Cardiac muscle cell (in vitro differentiated cells and primary cell): ENCODE results near the gene MSI1. TPM values are rescaled to one million over a fixed set of nuclear protein-coding genes. Genes with fewer than 3 reads are reported as not detected.
"Not testable (repeated sequence)": the region's sequence is repeated elsewhere in the genome, so short reads cannot be mapped to it uniquely, and the experiment has no call there.

ENCODE experiments used
- DNase-seq, 2 donors: peaks; one replicate each; pipeline versions ENCODE4 v3.0.0 to v3.0.0-alpha.2; 2010 to 2017; ENCODE audit warnings: low read depth in 1 of 2, low spot score in 1 of 2
- H3K27ac ChIP-seq: fragments of 200-600 bp; sonication (generic); 2 replicates; pipeline ENCODE4 v1.5.1; 2016
- H3K27me3 ChIP-seq: fragments of 200-600 bp; sonication (generic); 2 replicates; pipeline ENCODE4 v1.6.0; 2016; ENCODE audit warnings: control low read depth
- H3K36me3 ChIP-seq: fragments of 200-600 bp; sonication (generic); 2 replicates; pipeline ENCODE4 v1.5.1; 2016; ENCODE audit warnings: control low read depth
- H3K4me1 ChIP-seq: fragments of 200-600 bp; sonication (generic); 2 replicates; pipeline ENCODE4 v1.8.1; 2017; ENCODE audit warnings: low read depth, mild to moderate bottlenecking, mixed run types
- H3K4me3 ChIP-seq: fragments of 200-600 bp; sonication (generic); 2 replicates; pipeline ENCODE4 v1.5.1; 2016; ENCODE audit warnings: mild to moderate bottlenecking
- H3K9me3 ChIP-seq: fragments of 200-600 bp; sonication (generic); 2 replicates; pipeline ENCODE4 v1.5.1; 2017; ENCODE audit warnings: low read depth, mild to moderate bottlenecking, control low read depth
- CTCF ChIP-seq: IDR thresholded peaks from 2 replicates; pipeline ENCODE4 v1.5.1; 2012; ENCODE audit warnings: low read depth, mild to moderate bottlenecking, low read length
- polyA plus RNA-seq: library from polyadenylated mRNA; unstranded; fragments of >200 nt; fragmentation: Nextera tagmentation; extraction: Ambion mirVana; gene quantifications from 2 replicates; pipeline ENCODE4 v1.2.1, GENCODE V29; 2016
- total RNA-seq: library from RNA; depleted of rRNA; stranded (reverse); fragments of >200 nt; gene quantifications from 2 replicates; pipeline ENCODE4 v1.2.3, GENCODE V29; 2016

Gene MSI1
- total and polyA plus RNA-seq, 2 experiments from 2014 or later, result 26.2 to 28.8 TPM

- Histone ChIP-seq H3K9me3 (no peaks in the 10 kb centered on the region), H3K27ac (no peak overlapping the region), H3K27me3 (no peaks in the 10 kb centered on the region), H3K36me3 (peaks cover 22% of the 10 kb centered on the region), H3K4me3 (no peak overlapping the region), H3K4me1 (no peaks in the 10 kb centered on the region)
- no peak for TF ChIP-seq CTCF
- DNase-seq, result no peak
Observed at GRCh38 chr12:120343039-120343537, 25.9 kb downstream of the MSI1 start.

GRCh38 chr12:120342175-120343038, 26.6 kb downstream of the MSI1 start:
- no peak for DNase-seq
- Histone ChIP-seq H3K9me3 (no peaks in the 10 kb centered on the region), H3K4me3 (no peak overlapping the region), H3K36me3 (peaks cover 22% of the 10 kb centered on the region), H3K4me1 (no peaks in the 10 kb centered on the region), H3K27ac (peak overlapping the region; percentile 26), H3K27me3 (no peaks in the 10 kb centered on the region)
- TF ChIP-seq CTCF, result no peak

GRCh38 chr12:120339256-120339655, 29.7 kb downstream of the MSI1 start:
- no peak overlapping the region for H3K4me3 ChIP-seq
- no peaks in the 10 kb centered on the region for H3K27me3 ChIP-seq
- DNase-seq, result peak in 1 of 2 donors; percentile 42
- H3K9me3 ChIP-seq, result no peaks in the 10 kb centered on the region
- peaks cover 3% of the 10 kb centered on the region for H3K36me3 ChIP-seq
- H3K27ac ChIP-seq, result peak overlapping the region; percentile 59
- no peak for TF ChIP-seq CTCF
- H3K4me1 ChIP-seq, result no peaks in the 10 kb centered on the region

GRCh38 chr12:120337730-120338129, 31.2 kb downstream of the MSI1 start:
- H3K4me1 ChIP-seq, result no peaks in the 10 kb centered on the region
- no peaks in the 10 kb centered on the region for H3K9me3 ChIP-seq
- H3K4me3 ChIP-seq, result no peak overlapping the region
- no peaks in the 10 kb centered on the region for H3K36me3 ChIP-seq
- no peak for TF ChIP-seq CTCF
- no peaks in the 10 kb centered on the region for H3K27me3 ChIP-seq
- no peak for DNase-seq
- H3K27ac ChIP-seq, result no peak overlapping the region

GRCh38 chr12:120336392-120336791, 32.6 kb downstream of the MSI1 start:
- H3K27ac ChIP-seq, H3K4me3 ChIP-seq, H3K36me3 ChIP-seq, DNase-seq, H3K27me3 ChIP-seq, H3K4me1 ChIP-seq, H3K9me3 ChIP-seq: not testable (repeated sequence)

- peak; percentile 48 to 57 for DNase-seq
- H3K36me3 ChIP-seq, H3K9me3 ChIP-seq, H3K4me1 ChIP-seq, H3K4me3 ChIP-seq, H3K27me3 ChIP-seq, H3K27ac ChIP-seq: not testable (repeated sequence)
- TF ChIP-seq CTCF, result peak; percentile 60
Observed at GRCh38 chr12:120335447-120335846, 33.5 kb downstream of the MSI1 start.
